ENCODE measurements around the gene MMP2. TPM values are rescaled to one million over a fixed set of nuclear protein-coding genes. Genes with fewer than 3 reads are reported as not detected.

The MMP2 gene
- total and polyA plus RNA-seq, 8 donors: 17.7 to 206 (median 96.7) TPM

DNA sequence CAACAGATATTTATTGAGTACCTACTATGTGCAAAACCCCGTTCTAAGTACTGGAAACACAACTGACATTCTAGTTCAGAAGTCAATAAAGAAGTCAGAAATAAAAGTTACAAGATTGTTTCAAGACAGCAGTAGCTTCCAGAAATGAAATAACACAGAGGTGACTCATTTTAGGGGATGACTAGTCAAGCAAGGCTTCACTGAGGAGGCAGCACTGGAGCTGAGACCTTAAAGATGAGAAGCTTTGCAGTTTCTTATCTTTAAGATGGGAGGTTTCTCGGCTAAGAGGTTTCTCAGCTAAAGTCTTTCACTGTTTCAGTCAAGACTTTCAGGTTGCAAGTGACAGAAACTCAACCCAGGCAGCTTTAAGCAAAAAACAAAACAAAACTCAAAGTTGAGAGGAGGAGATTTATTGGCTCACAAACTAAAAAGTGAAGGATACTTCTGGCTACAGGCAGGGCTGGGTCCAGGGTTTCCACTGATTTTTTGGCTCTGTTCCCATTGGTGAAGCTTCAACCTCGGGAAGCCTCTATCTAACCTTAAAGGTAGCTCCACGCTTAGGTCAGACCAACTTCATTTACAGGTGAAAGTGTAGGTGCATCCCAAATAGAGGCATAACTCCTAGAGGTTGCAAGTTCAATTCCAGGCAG lies 7.4 kb upstream of the MMP2 start:
- WGBS, 5 donors: 64 to 69% (median 68%) methylated on average over 4 of the region's 4 CpGs
- H3K9me3 ChIP-seq: no peaks in the 10 kb centered on the region
- H3K27ac ChIP-seq: peak overlapping the region in 2 of 5 donors; percentile 15 to 58
- no peak for DNase-seq
- intact Hi-C loops (cut with DNase I; ENCODE audit: low total_unique reads): no loop called here
- TF ChIP-seq, protein P1, sequence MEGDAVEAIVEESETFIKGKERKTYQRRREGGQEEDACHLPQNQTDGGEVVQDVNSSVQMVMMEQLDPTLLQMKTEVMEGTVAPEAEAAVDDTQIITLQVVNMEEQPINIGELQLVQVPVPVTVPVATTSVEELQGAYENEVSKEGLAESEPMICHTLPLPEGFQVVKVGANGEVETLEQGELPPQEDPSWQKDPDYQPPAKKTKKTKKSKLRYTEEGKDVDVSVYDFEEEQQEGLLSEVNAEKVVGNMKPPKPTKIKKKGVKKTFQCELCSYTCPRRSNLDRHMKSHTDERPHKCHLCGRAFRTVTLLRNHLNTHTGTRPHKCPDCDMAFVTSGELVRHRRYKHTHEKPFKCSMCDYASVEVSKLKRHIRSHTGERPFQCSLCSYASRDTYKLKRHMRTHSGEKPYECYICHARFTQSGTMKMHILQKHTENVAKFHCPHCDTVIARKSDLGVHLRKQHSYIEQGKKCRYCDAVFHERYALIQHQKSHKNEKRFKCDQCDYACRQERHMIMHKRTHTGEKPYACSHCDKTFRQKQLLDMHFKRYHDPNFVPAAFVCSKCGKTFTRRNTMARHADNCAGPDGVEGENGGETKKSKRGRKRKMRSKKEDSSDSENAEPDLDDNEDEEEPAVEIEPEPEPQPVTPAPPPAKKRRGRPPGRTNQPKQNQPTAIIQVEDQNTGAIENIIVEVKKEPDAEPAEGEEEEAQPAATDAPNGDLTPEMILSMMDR (IDR thresholded peaks at IDR 0.05): no peak
- TF ChIP-seq POLR2A (IDR thresholded peaks at IDR 0.05): no peak
- no peak for TF ChIP-seq EP300 (IDR thresholded peaks at IDR 0.05)
- TF ChIP-seq POLR2AphosphoS5 (IDR thresholded peaks at IDR 0.05): no peak
- no peak overlapping the region for H3K4me3 ChIP-seq
- peaks cover 0 to 21% (median 11%) of the 10 kb centered on the region in 4 donors for H3K4me1 ChIP-seq
- H3K36me3 ChIP-seq: no peaks in the 10 kb centered on the region
- no peaks in the 10 kb centered on the region for H3K27me3 ChIP-seq

DNA sequence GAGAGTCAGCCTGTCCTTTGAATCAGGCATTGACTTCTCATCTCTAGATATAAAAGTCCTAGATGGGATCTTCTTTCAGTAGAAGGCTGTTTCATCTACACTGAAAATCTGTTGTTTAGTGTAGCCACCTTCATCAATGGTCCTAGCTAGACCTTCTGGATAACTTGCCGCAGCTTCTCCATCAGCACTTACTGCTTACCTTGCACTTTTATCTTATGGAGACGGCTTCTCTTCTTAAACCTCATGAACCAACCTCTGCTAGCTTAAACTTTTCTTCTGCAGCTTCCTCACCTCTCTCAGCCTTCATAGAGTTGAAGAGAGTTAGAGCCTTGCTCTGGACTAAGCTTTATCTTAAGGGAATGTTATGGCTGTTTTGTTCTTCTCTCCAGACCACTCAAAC lies 5.4 kb upstream of the MMP2 start:
- H3K27ac ChIP-seq: no peak overlapping the region
- H3K36me3 ChIP-seq: no peaks in the 10 kb centered on the region
- 92 to 98% (median 95%) methylated on average over 2 of the region's 2 CpGs for WGBS, 5 donors
- peaks cover 0 to 28% (median 11%) of the 10 kb centered on the region in 4 donors for H3K4me1 ChIP-seq
- TF ChIP-seq POLR2AphosphoS5 (IDR thresholded peaks at IDR 0.05): no peak
- TF ChIP-seq POLR2A (IDR thresholded peaks at IDR 0.05): no peak
- TF ChIP-seq, protein P1 (IDR thresholded peaks at IDR 0.05): no peak
- TF ChIP-seq EP300 (IDR thresholded peaks at IDR 0.05): no peak
- no peaks in the 10 kb centered on the region for H3K9me3 ChIP-seq
- no peak overlapping the region for H3K4me3 ChIP-seq
- intact Hi-C loops (cut with DNase I; ENCODE audit: low total_unique reads): no loop called here
- no peak for DNase-seq
- H3K27me3 ChIP-seq: peaks cover 0 to 11% (median under 1%) of the 10 kb centered on the region in 3 donors

DNA sequence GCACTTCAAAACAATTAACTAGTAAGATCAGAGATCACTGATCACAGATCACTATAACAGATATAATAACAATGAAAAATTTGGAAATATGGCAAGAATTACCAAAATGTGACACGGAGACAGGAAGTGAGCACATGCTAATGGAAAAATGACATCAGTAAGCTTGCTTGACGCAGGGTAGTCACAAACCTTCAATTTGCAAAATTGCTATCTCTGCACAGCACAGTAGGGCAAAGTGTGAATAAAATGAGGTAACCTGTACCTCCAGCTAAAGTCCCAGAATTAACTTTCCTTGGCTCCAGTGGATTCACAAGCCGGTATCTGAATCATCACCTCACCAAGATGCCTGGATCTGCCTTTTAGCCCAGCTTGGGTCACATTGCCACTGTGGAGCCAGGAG lies 4.2 kb upstream of the MMP2 start:
- Histone ChIP-seq H3K4me1 (peaks cover 11 to 40% (median 22%) of the 10 kb centered on the region in 4 donors), H3K9me3 (no peaks in the 10 kb centered on the region), H3K36me3 (no peaks in the 10 kb centered on the region), H3K27ac (peak overlapping the region in 1 of 5 donors; percentile 86), H3K4me3 (no peak overlapping the region), H3K27me3 (peaks cover 0 to 23% (median 13%) of the 10 kb centered on the region in 3 donors)
- intact Hi-C loops (cut with DNase I; ENCODE audit: low total_unique reads): no loop called here
- no peak for TF ChIP-seq EP300 (IDR thresholded peaks at IDR 0.05)
- 86 to 94% (median 92%) methylated on average over 3 of the region's 3 CpGs for WGBS, 5 donors
- DNase-seq: no peak

DNA sequence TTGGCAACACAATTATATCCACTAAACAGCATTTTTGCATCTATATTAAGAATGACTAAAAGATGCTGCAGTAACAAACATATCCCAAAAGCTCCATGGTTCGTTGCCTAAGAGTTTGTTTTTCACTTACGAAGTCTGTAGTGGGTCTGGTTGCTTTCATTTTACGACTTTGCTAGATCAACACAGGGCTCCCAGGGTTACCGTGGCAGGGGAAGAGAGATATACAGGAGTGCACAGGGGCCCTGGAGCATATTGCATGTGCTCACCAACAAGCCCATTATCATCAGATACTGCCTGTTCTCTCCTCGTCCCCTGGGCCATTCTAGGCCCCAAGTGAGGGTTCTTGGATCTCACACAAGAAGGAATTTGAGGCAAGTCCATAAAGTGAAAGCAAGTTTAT lies 3.1 kb upstream of the MMP2 start:
- Histone ChIP-seq H3K27ac (peak overlapping the region in 4 of 5 donors; percentile 32 to 86 (median 84)), H3K36me3 (no peaks in the 10 kb centered on the region), H3K27me3 (peaks cover 3 to 34% (median 19%) of the 10 kb centered on the region in 3 donors), H3K4me1 (peaks cover 11 to 43% (median 22%) of the 10 kb centered on the region in 4 donors), H3K9me3 (no peaks in the 10 kb centered on the region), H3K4me3 (no peak overlapping the region)
- TF ChIP-seq, protein P1 (IDR thresholded peaks at IDR 0.05): no peak
- no peak for TF ChIP-seq POLR2A (IDR thresholded peaks at IDR 0.05)
- no peak for TF ChIP-seq EP300 (IDR thresholded peaks at IDR 0.05)
- no peak for TF ChIP-seq POLR2AphosphoS5 (IDR thresholded peaks at IDR 0.05)
- intact Hi-C loops (cut with DNase I; ENCODE audit: low total_unique reads): no loop called here
- DNase-seq: peak in 1 of 2 donors; percentile 51
- WGBS, 5 donors: 40 to 52% (median 46%) methylated on average over 5 of the region's 5 CpGs
